ENCODE measurements around the gene HSPA12A.

Gene HSPA12A

GRCh38 chr10:116769368-116769767 lies 27.0 kb upstream of the HSPA12A start:
- H3K9ac ChIP-seq (ENCODE audit: low read depth, low read length): no peak overlapping the region
- H3K36me3 ChIP-seq (ENCODE audit: control insufficient read depth, insufficient read depth, low read length): no peaks in the 10 kb centered on the region
- peaks cover 3% of the 10 kb centered on the region for H3K4me1 ChIP-seq (ENCODE audit: control insufficient read depth, insufficient read depth, low read length)

GRCh38 chr10:116768786-116769185 lies 26.4 kb upstream of the HSPA12A start:
- Histone ChIP-seq H3K9me3 (ENCODE audit: control insufficient read depth, insufficient read depth, low read length) (no peaks in the 10 kb centered on the region), H3K4me3 (ENCODE audit: low read depth, low read length) (no peak overlapping the region), H3K27me3 (ENCODE audit: control insufficient read depth, insufficient read depth, low read length) (no peaks in the 10 kb centered on the region), H3K36me3 (ENCODE audit: control insufficient read depth, insufficient read depth, low read length) (no peaks in the 10 kb centered on the region), H3K9ac (ENCODE audit: low read depth, low read length) (no peak overlapping the region), H3K4me1 (ENCODE audit: control insufficient read depth, insufficient read depth, low read length) (peaks cover 3% of the 10 kb centered on the region)

More at GRCh38 chr10:116769368-116769767, 27.0 kb upstream of the HSPA12A start:
- no peak overlapping the region for H3K4me3 ChIP-seq (ENCODE audit: low read depth, low read length)
- no peaks in the 10 kb centered on the region for H3K27me3 ChIP-seq (ENCODE audit: control insufficient read depth, insufficient read depth, low read length)
- H3K9me3 ChIP-seq (ENCODE audit: control insufficient read depth, insufficient read depth, low read length): no peaks in the 10 kb centered on the region

DNA sequence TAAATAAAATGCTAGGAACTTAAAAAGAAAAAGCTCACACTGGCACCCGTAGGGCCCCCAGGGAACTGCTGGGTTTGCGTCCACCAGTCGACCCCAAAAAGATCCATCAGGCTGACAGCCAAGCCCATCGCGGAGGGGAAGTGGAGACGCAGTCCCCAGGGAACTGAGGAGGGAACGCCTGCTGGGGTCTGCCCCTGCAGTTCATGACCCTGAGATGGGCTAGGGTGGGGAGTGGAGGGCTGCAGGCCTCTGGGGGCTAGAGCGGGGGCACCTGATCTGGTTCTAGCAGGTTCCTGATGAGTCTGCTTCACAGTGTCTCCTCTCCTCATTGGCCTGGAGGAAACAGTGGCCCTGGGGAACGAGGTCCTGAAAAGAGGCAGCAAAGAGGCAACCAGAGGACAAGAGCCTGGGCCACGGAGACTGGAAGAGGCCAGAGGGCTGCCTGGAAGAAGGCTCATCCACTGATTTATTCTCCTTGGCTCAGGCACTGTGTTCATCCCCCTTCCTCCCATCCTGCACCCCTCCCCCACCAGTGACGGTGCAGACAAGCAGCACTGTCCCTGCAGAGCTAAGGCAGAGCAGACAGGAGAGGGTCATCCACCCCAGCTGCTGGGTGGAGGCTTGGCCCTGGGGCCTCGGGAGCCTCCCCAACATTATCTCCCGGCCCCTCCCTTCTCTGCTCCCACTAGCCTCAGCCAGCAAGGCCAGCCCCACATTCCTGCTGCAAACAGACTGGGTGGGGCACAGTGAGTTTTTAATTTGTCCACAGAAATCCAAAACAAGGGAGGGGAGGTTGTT lies 24.7 kb upstream of the HSPA12A start:
- H3K4me1 ChIP-seq (ENCODE audit: control insufficient read depth, insufficient read depth, low read length): peaks cover 3% of the 10 kb centered on the region
- H3K4me3 ChIP-seq (ENCODE audit: low read depth, low read length): no peak overlapping the region
- no peak overlapping the region for H3K9ac ChIP-seq (ENCODE audit: low read depth, low read length)
- no peaks in the 10 kb centered on the region for H3K9me3 ChIP-seq (ENCODE audit: control insufficient read depth, insufficient read depth, low read length)
- H3K27me3 ChIP-seq (ENCODE audit: control insufficient read depth, insufficient read depth, low read length): no peaks in the 10 kb centered on the region
- no peaks in the 10 kb centered on the region for H3K36me3 ChIP-seq (ENCODE audit: control insufficient read depth, insufficient read depth, low read length)

GRCh38 chr10:116766241-116766827 lies 24.0 kb upstream of the HSPA12A start:
- no peaks in the 10 kb centered on the region for H3K9me3 ChIP-seq (ENCODE audit: control insufficient read depth, insufficient read depth, low read length)
- H3K4me3 ChIP-seq (ENCODE audit: low read depth, low read length): no peak overlapping the region
- peaks cover 3% of the 10 kb centered on the region for H3K4me1 ChIP-seq (ENCODE audit: control insufficient read depth, insufficient read depth, low read length)
- no peak overlapping the region for H3K9ac ChIP-seq (ENCODE audit: low read depth, low read length)
- H3K27me3 ChIP-seq (ENCODE audit: control insufficient read depth, insufficient read depth, low read length): no peaks in the 10 kb centered on the region
- no peaks in the 10 kb centered on the region for H3K36me3 ChIP-seq (ENCODE audit: control insufficient read depth, insufficient read depth, low read length)

DNA sequence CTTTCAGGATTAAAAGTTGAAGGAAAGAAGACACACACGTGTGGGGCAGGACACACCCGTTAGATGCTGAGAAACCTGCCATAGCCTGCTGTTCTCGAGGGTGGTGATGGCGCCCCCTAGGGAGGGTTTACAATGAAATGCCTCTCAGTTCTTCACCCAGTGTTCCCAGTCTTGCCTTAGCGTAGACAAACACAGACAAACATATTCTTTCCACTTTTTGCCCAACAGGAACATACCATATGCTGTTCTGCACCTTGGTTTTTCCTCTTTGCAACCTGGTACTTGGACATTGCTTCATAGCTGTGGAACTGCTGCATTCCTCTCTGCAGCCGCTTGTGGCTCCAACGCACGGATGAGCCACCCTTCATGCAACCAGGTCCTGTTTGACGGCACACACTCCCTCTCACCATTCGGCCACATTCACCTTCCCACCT lies 23.3 kb upstream of the HSPA12A start:
- H3K9ac ChIP-seq (ENCODE audit: low read depth, low read length): no peak overlapping the region
- no peaks in the 10 kb centered on the region for H3K27me3 ChIP-seq (ENCODE audit: control insufficient read depth, insufficient read depth, low read length)
- H3K36me3 ChIP-seq (ENCODE audit: control insufficient read depth, insufficient read depth, low read length): no peaks in the 10 kb centered on the region
- H3K4me1 ChIP-seq (ENCODE audit: control insufficient read depth, insufficient read depth, low read length): peaks cover 3% of the 10 kb centered on the region
- no peaks in the 10 kb centered on the region for H3K9me3 ChIP-seq (ENCODE audit: control insufficient read depth, insufficient read depth, low read length)
- H3K4me3 ChIP-seq (ENCODE audit: low read depth, low read length): no peak overlapping the region

- Histone ChIP-seq H3K4me3 (ENCODE audit: low read depth, low read length) (no peak overlapping the region), H3K36me3 (ENCODE audit: control insufficient read depth, insufficient read depth, low read length) (no peaks in the 10 kb centered on the region), H3K9ac (ENCODE audit: low read depth, low read length) (no peak overlapping the region), H3K27me3 (ENCODE audit: control insufficient read depth, insufficient read depth, low read length) (no peaks in the 10 kb centered on the region), H3K4me1 (ENCODE audit: control insufficient read depth, insufficient read depth, low read length) (peaks cover 3% of the 10 kb centered on the region), H3K9me3 (ENCODE audit: control insufficient read depth, insufficient read depth, low read length) (no peaks in the 10 kb centered on the region)
Observed at GRCh38 chr10:116764979-116765378, 22.6 kb upstream of the HSPA12A start.

DNA sequence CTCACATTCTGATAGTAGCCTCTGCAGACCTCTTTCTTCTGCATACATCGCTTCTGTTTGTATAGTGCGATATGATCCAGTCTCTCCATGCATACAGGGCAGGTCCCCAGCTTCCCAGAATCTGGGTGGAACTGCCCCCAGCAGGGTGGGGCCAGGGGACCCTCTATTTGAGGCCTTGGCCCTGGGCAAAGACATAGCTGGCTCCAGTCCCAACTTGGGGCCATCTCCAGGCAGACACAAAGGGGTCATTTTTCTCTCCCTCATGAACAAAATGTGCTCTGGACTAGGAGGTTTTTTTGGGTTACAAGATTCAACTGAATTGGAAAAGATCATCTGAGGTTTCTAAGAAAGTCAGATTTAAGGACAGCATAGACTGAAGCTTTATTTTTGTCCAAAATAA lies 21.1 kb upstream of the HSPA12A start:
- Histone ChIP-seq H3K4me1 (ENCODE audit: control insufficient read depth, insufficient read depth, low read length) (peaks cover 3% of the 10 kb centered on the region), H3K9ac (ENCODE audit: low read depth, low read length) (no peak overlapping the region), H3K27me3 (ENCODE audit: control insufficient read depth, insufficient read depth, low read length) (no peaks in the 10 kb centered on the region), H3K9me3 (ENCODE audit: control insufficient read depth, insufficient read depth, low read length) (no peaks in the 10 kb centered on the region), H3K36me3 (ENCODE audit: control insufficient read depth, insufficient read depth, low read length) (no peaks in the 10 kb centered on the region), H3K4me3 (ENCODE audit: low read depth, low read length) (no peak overlapping the region)

GRCh38 chr10:116761883-116762282 lies 19.5 kb upstream of the HSPA12A start:
- Histone ChIP-seq H3K4me1 (ENCODE audit: control insufficient read depth, insufficient read depth, low read length) (no peaks in the 10 kb centered on the region), H3K9me3 (ENCODE audit: control insufficient read depth, insufficient read depth, low read length) (no peaks in the 10 kb centered on the region), H3K9ac (ENCODE audit: low read depth, low read length) (no peak overlapping the region), H3K4me3 (ENCODE audit: low read depth, low read length) (no peak overlapping the region), H3K27me3 (ENCODE audit: control insufficient read depth, insufficient read depth, low read length) (no peaks in the 10 kb centered on the region), H3K36me3 (ENCODE audit: control insufficient read depth, insufficient read depth, low read length) (no peaks in the 10 kb centered on the region)

DNA sequence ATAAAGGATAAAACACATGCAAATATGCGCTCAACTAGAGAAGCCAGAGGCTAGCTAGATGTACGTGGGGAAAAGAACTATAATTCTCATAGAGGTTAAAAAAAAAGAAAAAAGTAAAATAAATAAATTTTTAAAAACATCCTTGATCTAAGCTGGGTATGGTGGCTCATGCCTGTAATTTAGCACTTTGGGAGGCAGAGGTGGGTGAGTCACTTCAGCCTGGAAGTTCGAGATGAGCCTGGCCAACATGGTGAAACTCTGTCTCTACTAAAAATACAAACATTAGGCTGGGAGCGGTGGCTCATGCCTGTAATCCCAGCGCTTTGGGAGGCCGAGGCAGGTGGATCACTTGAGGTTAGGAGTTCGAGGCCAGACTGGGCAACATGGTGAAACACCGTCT lies 18.6 kb upstream of the HSPA12A start:
- H3K4me3 ChIP-seq (ENCODE audit: low read depth, low read length): no peak overlapping the region
- no peak overlapping the region for H3K9ac ChIP-seq (ENCODE audit: low read depth, low read length)
- H3K9me3 ChIP-seq (ENCODE audit: control insufficient read depth, insufficient read depth, low read length): no peaks in the 10 kb centered on the region
- no peaks in the 10 kb centered on the region for H3K4me1 ChIP-seq (ENCODE audit: control insufficient read depth, insufficient read depth, low read length)
- H3K27me3 ChIP-seq (ENCODE audit: control insufficient read depth, insufficient read depth, low read length): no peaks in the 10 kb centered on the region
- H3K36me3 ChIP-seq (ENCODE audit: control insufficient read depth, insufficient read depth, low read length): no peaks in the 10 kb centered on the region

DNA sequence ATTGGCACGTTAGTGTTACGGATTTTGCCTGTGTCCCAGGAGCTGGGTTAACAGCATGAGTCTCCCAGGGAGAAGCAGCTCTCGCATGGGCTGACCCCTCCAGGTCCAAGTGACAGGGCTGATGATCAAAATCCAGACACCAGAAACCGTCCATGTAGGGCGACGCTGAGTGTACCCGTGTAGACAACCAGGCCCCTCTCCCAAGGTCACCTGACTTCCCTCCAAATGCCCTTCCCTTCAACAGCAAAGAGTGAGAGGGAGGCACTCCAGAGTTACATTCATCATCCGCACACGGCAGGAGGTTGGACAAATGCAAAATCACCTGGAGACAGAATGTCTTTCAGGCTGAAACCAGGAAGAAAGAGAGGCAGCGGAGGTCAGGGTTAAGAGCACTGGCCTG lies 14.9 kb upstream of the HSPA12A start:
- no peaks in the 10 kb centered on the region for H3K9me3 ChIP-seq (ENCODE audit: control insufficient read depth, insufficient read depth, low read length)
- no peak overlapping the region for H3K4me3 ChIP-seq (ENCODE audit: low read depth, low read length)
- no peak overlapping the region for H3K9ac ChIP-seq (ENCODE audit: low read depth, low read length)
- no peaks in the 10 kb centered on the region for H3K27me3 ChIP-seq (ENCODE audit: control insufficient read depth, insufficient read depth, low read length)
- no peaks in the 10 kb centered on the region for H3K36me3 ChIP-seq (ENCODE audit: control insufficient read depth, insufficient read depth, low read length)
- no peaks in the 10 kb centered on the region for H3K4me1 ChIP-seq (ENCODE audit: control insufficient read depth, insufficient read depth, low read length)

GRCh38 chr10:116756277-116756676 lies 13.9 kb upstream of the HSPA12A start:
- Histone ChIP-seq H3K36me3 (ENCODE audit: control insufficient read depth, insufficient read depth, low read length) (no peaks in the 10 kb centered on the region), H3K4me3 (ENCODE audit: low read depth, low read length) (no peak overlapping the region), H3K9me3 (ENCODE audit: control insufficient read depth, insufficient read depth, low read length) (no peaks in the 10 kb centered on the region), H3K27me3 (ENCODE audit: control insufficient read depth, insufficient read depth, low read length) (peaks cover 3% of the 10 kb centered on the region), H3K4me1 (ENCODE audit: control insufficient read depth, insufficient read depth, low read length) (no peaks in the 10 kb centered on the region), H3K9ac (ENCODE audit: low read depth, low read length) (no peak overlapping the region)

GRCh38 chr10:116753759-116754158 lies 11.4 kb upstream of the HSPA12A start:
- Histone ChIP-seq H3K36me3 (ENCODE audit: control insufficient read depth, insufficient read depth, low read length) (no peaks in the 10 kb centered on the region), H3K9me3 (ENCODE audit: control insufficient read depth, insufficient read depth, low read length) (no peaks in the 10 kb centered on the region), H3K4me3 (ENCODE audit: low read depth, low read length) (no peak overlapping the region), H3K4me1 (ENCODE audit: control insufficient read depth, insufficient read depth, low read length) (no peaks in the 10 kb centered on the region), H3K27me3 (ENCODE audit: control insufficient read depth, insufficient read depth, low read length) (peaks cover 3% of the 10 kb centered on the region), H3K9ac (ENCODE audit: low read depth, low read length) (no peak overlapping the region)

All from iPS-15b (cell line).